HG02642 (cell line): ENCODE data around the gene ZFC3H1.
"Not testable (repeated sequence)": the region's sequence is repeated elsewhere in the genome, so short reads cannot be mapped to it uniquely, and the experiment has no call there.

Experiments
- ATAC-seq: cut with Tn5 transposase; IDR thresholded peaks from one replicate; pipeline ENCODE4 v1.9.1; 2021; ENCODE audit warnings: mild to moderate bottlenecking; ENCODE audit not compliant: unreplicated experiment, poor library complexity

The ZFC3H1 gene, protein sequence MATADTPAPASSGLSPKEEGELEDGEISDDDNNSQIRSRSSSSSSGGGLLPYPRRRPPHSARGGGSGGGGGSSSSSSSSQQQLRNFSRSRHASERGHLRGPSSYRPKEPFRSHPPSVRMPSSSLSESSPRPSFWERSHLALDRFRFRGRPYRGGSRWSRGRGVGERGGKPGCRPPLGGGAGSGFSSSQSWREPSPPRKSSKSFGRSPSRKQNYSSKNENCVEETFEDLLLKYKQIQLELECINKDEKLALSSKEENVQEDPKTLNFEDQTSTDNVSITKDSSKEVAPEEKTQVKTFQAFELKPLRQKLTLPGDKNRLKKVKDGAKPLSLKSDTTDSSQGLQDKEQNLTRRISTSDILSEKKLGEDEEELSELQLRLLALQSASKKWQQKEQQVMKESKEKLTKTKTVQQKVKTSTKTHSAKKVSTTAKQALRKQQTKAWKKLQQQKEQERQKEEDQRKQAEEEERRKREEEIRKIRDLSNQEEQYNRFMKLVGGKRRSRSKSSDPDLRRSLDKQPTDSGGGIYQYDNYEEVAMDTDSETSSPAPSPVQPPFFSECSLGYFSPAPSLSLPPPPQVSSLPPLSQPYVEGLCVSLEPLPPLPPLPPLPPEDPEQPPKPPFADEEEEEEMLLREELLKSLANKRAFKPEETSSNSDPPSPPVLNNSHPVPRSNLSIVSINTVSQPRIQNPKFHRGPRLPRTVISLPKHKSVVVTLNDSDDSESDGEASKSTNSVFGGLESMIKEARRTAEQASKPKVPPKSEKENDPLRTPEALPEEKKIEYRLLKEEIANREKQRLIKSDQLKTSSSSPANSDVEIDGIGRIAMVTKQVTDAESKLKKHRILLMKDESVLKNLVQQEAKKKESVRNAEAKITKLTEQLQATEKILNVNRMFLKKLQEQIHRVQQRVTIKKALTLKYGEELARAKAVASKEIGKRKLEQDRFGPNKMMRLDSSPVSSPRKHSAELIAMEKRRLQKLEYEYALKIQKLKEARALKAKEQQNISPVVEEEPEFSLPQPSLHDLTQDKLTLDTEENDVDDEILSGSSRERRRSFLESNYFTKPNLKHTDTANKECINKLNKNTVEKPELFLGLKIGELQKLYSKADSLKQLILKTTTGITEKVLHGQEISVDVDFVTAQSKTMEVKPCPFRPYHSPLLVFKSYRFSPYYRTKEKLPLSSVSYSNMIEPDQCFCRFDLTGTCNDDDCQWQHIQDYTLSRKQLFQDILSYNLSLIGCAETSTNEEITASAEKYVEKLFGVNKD (N-terminal part only)

DNA sequence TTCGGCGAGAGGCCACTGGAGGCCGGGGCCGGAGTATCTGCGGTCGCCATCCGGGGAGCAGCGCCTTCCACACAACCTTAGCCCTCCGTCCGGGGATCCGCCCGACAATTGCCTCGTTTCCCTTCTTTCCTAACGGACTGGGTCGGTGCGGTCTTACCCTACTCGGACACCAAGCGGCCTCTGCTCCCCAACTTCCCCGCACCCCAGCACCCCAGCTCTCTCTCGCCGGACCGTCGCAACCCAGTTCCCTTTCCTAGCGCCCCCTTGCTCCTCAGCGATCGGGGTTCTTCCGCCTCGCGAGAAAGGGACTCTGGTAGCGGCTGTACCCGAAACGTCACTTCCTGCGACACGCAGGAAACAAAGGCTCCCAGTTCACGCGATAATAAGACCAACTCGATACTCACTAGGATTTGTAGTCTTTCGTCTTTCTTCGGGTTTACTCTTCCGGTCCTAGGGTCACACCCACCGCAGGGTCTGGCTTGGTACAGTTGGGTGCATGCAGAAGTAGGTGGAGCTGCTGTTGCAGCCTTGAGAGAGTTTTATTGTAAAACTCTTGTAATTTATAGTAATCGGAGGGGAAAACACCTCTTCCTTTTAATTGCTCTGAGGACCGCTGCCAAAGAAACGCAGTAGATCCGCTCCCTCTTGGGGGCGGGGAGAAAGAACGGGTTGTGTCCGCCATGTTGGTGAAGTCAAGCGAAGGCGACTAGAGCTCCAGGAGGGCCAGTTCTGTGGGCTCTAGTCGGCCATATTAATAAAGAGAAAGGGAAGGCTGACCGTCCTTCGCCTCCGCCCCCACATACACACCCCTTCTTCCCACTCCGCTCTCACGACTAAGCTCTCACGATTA lies at the start of gene ZFC3H1, which contains the start of gene THAP2:
ZFC3H1 (minus strand) TSS at position 288 of the 850 bp plus-strand sequence; CDS start at position 50, 238 bp downstream.
THAP2 (plus strand) TSS at position 741 of the 850 bp plus-strand sequence. CDS start 209 bp downstream, outside the sequence.
- ATAC-seq = peak; percentile 90

DNA sequence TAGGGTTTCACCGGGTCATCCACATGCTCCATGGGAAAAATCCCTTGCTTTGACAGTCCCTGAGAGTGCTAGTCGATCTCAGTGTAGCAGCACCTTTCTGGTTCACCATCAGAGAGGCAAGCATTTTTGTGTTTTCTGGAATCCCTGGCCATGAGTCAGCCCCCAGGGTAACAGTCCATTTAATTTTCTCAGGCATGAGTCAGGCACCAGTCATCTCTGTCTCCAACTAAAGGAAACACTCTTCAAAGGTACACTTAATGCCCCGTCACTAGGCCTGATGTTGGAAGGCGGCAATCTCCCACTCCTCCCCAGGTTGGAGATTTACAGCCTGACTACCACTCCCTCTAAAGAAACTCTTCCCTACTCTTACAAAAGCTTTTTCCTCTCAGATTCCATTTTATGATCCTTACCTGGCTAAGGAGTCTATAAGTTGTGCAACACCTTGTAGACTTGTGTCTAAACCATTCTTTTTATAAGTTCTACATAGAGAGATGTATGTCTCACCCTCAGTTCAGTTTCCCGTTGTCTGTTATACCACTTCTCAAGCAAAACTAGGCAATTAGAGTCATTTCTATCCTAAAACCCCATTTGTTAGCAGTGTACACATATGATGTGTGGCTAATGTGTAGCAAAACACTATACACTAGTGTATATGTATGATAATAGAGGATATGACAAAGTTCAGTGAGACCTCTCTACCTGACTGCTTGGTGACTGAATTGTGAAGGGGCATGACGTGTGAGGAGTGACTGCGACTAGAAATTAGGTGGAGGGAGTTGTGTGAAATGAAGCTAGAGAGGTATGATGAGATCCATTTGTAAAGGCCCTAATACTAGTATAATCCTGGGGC lies 46.9 kb upstream of the ZFC3H1 start:
- ATAC-seq = no peak

DNA sequence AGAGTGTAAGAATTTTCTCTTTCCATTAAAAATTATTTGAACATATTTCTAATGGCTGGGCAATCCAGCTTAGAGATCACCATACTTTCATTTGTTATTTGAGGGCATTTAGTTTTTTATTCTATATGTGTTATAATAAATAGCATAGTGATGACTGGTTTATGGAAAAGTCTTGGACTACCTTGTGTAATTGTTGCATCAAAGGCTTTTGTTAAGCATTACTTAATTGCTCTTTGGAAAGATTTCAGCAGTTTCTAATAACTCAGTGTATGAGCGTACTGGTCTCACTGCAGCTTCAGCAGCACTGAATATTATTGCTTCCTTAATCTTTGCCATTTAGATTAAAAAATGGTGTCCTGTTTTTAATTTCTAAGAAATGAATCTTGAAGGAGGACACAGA lies 45.0 kb upstream of the ZFC3H1 start:
- ATAC-seq = no peak

DNA sequence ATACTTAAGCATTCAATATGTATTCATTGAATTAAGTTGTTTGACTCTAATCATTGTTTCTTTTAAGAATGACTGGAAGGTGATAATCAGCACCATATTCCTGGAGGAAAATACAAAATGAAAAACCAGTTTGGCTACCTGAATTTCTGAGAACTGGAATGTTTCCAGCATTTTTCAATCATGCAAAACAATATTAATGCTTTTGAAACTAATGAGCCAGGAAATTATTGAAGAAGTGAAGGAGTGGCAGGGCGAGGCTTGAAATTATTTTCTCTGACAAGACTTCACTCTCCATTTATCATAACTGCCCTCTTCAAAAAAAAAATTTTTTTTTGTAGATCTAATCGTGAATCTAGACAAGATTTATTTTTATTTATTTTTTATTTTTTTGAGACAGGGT lies 41.3 kb upstream of the ZFC3H1 start:
- ATAC-seq = no peak

DNA sequence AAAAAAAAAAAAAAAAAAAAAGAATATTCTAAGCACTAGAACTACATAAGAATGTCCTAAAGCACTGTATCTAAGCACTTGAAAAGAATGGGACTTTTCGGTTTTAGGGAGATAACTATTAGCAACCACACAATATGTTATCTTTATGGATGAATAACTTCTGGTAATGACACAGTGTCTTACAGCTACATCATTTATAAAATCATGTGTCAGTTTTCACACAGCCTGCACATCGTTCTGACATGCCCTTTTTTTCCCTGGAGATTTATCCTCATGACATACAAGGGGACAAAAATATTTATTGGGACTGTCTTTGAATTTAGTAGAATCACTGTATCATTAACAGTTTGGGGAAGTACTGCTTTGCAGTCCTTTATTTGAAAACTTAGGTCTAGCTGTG lies 39.6 kb upstream of the ZFC3H1 start:
- no peak for ATAC-seq

DNA sequence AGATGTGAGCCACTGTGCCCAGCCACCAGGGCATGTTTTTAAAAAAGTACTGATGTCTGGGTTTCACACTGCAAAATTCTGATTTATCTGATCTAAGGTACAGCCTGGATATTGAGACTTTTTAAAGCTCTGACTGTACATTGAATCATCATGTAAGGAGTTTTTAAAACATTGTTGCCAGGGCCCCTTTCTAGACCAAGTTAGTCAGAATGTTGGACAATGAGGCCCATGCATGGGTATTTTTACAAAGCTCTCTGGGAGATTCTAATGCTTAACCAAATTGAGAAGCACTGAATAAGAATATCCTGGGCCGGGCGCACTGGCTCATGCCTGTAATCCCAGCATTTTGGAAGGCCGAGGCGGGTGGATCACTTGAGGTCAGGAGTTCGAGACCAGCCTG lies 38.9 kb upstream of the ZFC3H1 start:
- ATAC-seq = no peak

DNA sequence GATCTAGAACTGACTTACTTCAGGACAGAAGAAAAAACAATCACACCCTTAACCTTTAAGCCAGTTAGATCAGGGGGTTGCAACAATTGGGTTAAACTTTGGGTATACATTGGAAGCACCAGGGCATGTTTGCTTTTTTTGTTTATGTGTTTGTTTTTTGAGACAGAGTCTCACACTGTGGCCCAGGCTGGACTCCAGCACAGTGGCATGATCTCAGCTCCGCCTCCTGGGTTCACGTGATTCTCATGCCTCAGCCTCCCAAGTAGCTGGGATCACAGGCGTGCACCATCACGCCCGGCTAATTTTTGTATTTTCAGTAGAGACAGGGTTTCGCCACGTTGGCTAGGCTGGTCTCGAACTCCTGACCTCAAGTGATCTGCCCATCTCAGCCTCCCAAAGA lies 38.5 kb upstream of the ZFC3H1 start:
- ATAC-seq = not testable (repeated sequence)

DNA sequence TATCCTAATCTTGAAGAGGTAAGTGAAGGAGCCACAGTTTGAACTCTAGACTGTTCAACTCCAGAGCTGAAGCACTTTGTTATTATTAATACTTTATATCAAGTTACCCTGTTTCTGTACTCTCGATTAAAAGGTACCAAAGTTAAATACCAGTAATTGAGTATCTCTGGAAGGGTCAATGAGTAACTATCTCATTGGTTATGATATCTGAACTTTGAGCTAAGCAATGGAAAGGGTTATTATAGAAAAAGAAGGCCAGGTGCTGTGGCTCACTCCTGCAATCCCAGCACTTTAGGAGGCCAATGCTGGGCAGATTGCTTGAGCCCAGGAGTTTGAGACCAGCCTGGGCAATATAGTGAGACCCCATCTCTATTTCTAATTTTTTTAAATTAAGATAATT lies 32.1 kb upstream of the ZFC3H1 start:
- no peak for ATAC-seq

DNA sequence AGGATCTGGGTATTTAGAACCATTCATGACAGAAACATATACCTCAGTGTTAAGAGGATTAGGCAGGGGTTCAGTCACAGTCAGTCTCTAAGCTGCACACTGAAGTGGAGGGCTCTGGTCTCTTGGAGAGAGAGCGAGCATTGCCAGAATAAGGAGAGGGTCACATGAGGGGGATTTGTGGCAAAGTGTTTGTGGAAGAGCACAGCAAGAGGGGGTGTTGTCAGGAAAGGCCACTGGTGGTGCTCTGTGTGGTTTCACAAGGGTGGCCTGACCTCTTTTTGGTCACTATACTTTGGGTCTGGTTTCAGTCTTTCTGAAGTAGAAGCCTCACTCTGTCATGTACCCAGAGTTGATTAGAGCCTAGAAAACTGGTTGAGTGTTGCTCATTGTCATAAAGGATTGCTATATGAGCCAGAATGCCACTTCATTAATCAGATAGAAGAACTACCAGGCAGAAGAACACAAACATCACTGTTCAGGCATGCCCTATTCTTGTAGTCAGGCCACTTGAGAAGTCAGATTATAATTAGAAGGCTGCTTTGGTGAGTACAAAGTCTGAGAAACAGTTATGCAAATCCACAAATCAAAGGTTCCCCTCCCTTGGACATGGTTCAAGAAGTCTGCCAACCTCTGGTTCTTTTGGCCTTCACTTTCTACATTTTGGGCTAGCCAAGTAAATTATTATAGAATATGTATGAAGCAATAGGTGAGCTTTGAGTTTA lies 30.6 kb upstream of the ZFC3H1 start:
- ATAC-seq = peak; percentile 90

DNA sequence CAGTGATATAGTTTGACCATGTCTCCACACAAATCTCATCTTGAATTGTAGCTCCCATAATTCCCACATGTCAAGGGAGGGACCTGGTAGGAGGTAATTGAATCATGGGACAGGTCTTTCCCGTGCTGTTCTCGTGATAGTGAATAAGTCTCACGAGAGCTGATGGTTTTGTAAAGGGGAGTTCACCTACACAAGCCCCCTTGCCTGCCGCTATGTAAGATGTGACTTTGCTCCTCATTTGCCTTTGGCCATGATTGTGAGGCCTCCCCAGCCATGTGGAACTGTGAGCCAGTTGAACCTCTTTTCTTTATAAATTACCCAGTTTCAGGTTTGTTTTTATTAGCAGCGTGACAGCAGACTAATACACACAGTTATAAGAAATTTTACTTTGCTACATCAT lies 30.0 kb upstream of the ZFC3H1 start:
- peak; percentile 17 for ATAC-seq

DNA sequence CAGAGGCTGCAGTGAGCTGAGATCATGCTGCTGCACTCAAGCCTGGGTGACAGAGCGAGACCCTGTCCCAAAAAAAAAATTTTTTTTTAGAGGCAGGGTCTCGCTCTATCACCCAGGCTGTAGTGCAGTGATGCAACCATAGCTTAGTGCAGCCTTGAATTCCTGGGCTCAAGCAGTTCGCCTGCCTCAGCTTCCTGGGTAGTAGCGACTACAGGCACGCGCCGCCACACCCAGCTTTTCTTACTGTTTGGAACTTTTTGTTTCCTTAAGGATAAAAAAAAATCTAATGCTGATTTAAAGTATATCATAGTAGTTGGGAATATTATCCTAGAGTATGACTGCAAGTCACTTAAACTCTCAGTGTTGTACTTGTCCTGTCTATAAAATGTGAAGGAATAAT lies 29.5 kb upstream of the ZFC3H1 start:
- ATAC-seq = no peak

DNA sequence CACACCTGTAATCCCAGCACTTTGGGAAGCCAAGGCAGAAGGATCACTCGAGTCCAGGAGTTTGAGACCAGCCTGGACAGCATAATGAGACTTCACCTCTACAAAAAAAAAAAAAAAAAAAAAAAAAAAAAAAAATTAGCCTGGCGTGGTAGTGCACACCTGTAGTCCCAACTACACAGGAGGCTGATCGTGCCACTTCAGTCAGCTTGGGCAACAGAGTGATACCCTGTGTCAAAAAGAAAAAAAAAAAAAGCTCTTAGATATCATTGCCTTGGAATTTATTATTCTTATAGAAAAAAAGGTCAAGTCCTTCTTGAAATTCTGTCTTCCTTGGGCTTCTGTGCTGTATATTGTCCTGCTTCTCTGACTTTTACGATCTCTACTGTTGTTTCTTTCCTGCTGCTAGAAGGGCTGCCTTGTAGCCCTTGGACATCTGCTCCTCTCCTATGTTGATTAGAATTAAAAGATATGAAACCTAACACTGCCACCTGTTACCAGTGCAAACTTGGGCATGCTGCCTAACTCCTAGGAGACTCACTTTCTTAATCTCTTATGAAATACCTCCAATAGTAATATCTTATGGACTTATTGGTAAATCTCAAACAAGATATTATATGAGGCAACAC lies 28.0 kb upstream of the ZFC3H1 start:
- no peak for ATAC-seq

DNA sequence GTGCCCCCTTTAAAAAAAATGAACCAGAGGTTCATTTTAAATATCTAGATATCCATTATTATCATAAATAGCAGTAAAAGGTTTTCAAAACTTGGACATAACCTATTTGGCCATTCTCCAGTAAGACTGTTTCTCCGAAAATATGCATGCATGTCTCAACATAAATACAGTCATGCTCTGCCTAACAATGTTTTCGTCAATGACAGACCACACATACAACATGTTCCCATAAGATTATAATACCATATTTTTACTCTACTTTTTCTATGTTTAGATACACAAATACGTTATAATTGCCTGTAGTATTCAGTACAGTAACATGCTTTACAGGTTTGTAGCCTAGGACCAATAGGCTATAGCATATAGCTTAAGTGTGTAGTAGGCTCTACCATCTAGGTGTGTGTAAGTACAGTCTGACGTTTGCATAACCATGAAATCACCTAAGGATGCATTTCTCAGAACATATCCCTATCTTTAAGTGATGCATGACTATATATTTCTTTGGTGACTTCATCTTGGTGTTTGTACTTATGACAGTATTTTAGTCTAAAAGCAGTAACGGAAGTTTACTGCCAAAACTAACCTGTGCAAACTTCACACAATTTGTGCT lies 25.4 kb upstream of the ZFC3H1 start:
- ATAC-seq = no peak

DNA sequence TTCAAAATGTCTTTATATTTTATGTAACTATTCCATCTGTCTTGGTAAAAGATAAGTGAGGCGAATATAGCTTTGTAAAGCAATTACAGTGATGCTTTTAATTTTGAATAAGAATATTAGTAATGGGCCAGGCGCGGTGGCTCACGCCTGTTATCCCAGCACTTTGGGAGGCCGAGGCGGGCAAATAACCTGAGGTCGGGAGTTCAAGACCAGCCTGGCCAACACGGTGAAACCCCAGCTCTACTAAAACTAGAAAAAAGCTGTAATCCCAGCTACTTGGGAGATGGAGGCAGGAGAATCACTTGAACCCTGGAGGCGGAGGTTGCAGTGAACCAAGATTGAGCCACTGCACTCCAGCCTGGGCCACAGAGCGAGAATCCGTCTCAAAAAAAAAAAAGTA lies 23.5 kb upstream of the ZFC3H1 start:
- not testable (repeated sequence) for ATAC-seq

DNA sequence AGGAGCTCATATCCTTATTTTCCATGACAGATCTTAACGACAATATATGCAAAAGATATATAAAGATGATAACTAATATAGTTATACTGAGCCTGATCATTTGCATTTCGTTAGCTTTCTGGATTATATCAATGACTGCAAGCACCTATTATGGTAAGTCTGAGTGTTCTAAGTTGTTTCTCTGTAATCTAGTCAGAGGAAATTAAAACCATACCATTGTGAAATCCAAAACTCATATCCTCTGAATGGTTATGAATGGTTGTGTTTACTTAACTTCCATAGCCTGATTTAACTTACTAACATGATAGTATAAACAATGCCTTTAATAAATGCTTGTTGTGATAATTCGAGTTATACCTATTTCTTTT lies 23.0 kb upstream of the ZFC3H1 start:
- ATAC-seq = no peak

DNA sequence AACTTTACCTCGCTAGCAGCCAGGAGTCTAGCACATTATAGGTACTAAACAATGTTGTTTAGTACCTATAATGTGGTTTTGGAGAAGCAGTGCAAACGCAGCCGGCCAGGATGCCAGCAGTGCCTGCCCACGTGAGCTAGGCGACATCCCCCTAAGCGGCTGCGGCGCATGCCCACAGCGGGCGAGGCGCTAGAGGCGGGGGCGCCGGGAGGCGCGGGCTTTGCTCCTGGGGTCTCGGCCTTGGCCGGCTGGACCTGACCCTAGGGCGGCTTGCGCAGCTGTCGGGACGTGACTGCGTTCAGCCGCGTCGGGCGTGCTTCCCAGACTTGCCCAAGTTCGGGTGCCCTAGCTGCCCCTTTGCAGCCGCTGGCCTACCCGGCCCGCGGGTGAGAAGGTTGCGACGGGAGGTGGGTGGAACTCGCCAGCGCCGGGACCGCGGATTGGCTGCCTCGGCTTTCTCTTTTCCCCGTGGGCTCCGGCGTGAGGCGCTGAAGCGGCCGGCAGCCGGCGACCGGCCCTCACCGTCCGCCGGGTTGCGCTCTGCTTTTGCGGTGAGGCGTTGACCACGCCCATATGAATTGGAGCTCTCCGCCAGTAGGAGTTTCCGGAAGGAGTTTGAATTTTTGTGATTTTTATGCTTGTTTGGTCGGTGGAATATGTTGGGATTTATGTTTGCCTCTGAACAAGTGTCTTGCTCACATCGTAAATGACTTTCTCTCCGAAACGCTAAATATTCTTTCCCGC lies 22.4 kb upstream of the ZFC3H1 start, which contains the start of gene TMEM19:
TMEM19 (plus strand) TSS at position 169 of the 744 bp plus-strand sequence. CDS start 599 bp downstream, outside the sequence.
- ATAC-seq = peak; percentile 94
